Ecto neural progenitor cell (in vitro differentiated cells): ENCODE data around the gene FRAS1.
"Not testable (repeated sequence)": the region's sequence is repeated elsewhere in the genome, so short reads cannot be mapped to it uniquely, and the experiment has no call there.

Source experiments
- DNase-seq: peaks from one replicate; pipeline ENCODE4 v3.0.0-alpha.2; 2018; ENCODE audit warnings: low spot score

Gene FRAS1

DNA sequence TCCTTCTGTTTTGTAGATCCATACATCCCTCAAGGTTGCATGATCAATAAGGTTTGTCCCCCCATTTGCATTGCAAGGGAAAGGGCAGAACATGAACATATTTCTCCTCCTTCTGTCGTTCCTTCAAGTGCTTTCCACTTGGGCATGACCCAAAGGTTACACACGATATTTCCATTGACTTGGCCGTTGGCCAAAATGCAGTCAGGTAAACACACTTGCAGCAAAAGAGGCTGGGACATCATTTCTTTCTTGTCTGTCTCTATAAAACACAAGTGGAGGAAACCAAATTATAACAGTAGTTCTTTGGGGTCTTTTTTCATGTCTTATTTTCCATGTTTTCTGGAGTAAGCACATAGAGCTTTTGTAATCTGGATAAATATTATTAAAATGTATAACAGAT lies 156.1 kb downstream of the FRAS1 start:
- DNase-seq = no peak

DNA sequence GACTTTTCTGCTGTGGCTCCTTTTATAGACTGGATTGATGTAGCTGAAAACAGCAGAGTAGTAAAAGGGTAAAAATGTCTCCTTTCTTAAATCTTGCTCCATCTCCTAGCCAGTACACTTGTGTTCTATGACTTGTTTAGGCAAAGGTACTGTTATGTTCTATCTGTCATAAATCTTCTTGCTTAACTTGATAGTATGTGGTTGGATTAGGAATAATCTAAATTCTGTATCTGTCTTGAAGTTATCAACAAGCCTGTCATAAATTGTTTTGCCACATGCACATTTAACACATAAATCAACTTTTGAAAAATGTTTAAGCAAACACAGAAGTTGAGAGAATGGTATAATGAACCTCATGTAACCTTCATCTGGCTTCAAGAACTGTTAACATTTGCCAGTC lies 157.0 kb downstream of the FRAS1 start:
- no peak for DNase-seq

DNA sequence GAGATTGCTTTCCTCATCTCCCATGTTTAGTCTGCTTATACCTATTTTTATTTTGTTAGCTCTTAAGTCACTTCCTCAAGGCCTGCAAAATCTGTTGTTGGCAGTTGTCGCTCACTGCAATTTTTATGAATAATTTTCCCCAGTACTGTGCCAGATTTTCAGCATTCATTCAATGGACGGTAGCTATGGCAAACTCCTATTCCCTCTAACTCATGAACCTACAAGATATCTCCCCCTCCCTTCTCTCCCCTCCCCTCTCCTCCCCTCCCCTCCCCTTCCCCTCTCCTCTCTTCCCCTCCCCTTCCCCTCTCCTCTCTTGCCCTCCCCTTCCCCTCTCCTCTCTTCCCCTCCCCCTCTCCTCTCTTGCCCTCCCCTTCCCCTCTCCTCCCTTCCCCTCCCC lies 160.4 kb downstream of the FRAS1 start:
- DNase-seq = no peak

GRCh38 chr4:78218260-78218659 lies 161.1 kb downstream of the FRAS1 start:
- no peak for DNase-seq

- DNase-seq = no peak
These were observed 162.7 kb downstream of the FRAS1 start for GRCh38 chr4:78219825-78220224.

DNA sequence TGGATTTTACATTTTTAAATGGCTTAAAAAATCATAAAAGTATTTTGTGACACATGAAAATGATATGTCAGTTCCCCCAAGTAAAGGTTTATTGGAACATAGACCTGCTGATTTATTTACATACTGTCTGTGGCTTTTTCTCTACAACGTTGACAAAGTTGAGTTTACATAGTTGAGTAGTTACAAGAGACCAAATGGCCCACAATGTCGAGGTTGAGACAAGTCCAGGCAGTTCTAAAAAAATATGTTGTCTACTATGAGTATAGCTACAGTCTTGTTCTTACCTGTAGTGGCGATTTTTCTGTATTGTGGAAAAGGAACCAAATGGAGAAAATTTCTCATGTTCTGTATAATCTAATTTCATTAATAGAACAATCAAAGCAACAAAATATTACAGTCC lies 163.2 kb downstream of the FRAS1 start:
- DNase-seq = no peak

DNA sequence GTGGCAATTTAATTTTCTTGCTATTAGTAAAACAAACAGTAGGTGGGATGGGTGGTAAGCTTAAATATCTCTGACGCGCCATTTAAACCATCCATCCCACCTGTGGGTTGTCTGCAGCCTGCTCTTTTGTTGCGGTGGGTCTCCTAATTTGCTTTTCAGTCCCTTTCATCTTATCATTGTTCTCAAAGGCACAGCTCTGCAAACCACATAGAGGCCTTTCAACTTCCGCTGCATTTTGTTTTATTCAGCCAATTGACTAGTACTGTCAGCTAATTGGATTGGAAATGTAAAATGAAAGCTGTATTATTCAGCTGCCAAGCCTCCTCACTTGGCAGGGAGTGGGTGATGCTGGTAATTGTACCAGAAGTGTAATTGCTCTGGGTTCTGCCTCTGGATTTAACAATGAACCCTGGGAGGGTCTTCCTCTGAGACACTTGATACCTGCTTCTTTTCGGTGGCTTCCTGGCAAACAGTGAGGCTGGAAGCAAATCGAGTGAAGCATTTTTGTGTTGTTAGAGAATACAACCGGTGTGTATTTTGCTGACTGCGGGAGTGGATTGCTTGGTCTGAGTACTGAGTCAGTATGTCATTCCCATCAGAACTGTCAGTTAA lies 165.6 kb downstream of the FRAS1 start:
- no peak for DNase-seq

GRCh38 chr4:78225236-78225635 lies 168.1 kb downstream of the FRAS1 start:
- DNase-seq = no peak

DNA sequence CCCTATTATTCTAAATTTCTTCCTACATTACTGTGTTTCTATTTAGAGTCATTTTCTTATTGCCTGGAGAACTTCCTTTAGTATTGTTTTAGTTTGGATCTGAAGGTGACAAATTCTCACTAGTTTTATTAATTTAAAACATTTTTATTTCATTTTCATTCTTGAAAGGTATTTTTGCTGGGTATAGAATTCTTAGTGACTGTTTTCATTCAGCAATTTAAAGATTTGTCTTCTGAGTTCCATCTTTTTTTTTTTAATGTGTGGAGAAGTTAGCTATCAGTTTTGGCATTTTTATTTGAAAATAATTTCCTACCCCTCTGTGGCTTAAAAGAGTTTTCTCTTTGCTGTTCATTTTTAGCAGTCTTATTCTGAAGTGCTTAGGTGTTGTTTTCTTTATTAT lies 169.2 kb downstream of the FRAS1 start:
- DNase-seq = no peak

GRCh38 chr4:78227411-78228057 lies 170.4 kb downstream of the FRAS1 start:
- DNase-seq = no peak

DNA sequence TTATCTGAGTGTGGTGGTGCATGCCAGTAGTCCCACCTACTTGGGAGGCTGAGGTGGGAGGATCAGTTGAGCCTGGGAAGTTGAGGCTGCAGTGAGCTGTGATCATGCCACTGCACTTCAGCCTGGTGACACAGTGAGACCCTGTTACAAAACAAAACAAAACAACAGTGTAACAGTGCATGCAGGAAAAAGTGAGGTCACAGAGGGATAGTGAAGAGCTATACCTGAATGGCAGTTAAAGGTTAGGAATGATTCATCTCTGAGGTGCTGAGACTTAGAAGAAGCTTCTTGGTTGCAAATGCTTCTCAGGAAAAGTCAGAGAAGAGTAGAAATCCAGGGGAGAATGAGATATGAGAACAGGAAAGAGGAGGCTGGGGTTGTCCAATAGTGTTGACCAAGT lies 178.7 kb downstream of the FRAS1 start:
- DNase-seq = no peak

- no peak for DNase-seq
These were observed 180.2 kb downstream of the FRAS1 start for GRCh38 chr4:78237360-78237759.

GRCh38 chr4:78242071-78242470 lies 184.9 kb downstream of the FRAS1 start:
- DNase-seq = no peak

- DNase-seq = no peak
These were observed 187.8 kb downstream of the FRAS1 start for GRCh38 chr4:78244705-78245485.

DNA sequence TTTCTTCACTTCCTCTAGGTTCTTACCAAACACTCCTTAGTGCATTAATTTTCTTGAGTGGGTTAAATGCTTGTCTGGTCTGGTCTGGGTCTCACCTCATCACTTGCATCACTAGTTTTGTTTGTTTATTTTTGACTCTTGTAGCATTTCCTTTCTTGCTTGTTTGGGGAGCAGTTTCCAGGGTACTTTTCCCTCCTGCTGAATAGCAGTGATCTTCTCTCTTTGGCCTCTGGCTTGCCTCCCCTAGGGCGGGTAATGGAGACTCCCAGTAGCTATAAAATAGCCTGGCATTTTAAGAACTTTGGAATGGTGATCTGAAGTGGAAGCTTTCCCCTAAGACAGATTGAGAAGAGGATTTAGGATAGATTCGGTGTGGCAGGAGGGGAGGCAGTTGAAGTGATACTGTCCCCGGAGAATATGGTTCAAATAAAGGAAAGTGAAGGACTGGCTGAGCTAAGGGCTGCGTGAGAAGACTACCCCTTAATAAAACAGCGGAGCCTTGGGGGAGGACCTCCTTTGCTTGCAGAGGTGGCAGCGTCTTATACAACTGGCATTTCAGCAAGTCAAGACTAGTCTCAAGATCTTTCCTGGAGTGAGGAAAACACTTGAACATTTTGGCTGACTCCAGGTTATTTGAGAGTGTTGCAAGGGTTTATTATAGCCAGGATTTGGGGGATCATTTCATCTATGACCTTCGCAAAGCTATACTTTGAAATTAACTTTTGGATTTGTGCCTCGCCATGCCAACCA lies 190.6 kb downstream of the FRAS1 start:
- DNase-seq = no peak

GRCh38 chr4:78250500-78250899 lies 193.4 kb downstream of the FRAS1 start:
- DNase-seq = no peak

DNA sequence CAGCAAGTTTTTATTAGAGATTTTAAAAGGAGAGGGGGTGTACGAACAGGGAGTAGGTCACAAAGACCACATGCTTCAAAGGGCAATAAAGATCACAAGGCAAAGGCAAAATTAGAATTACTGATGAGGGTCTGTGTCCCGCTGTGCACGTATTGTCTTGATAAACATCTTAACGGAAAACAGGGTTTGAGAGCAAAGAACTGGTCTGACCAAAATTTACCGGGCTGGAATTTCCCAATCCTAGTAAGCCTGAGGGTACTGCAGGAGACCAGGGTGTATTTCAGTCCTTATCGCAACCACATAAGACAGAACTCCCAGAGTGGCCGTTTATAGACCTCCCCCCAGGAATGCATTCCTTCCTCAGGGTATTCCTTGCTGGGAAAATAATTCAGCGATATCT lies 195.7 kb downstream of the FRAS1 start:
- DNase-seq = not testable (repeated sequence)

GRCh38 chr4:78254893-78255292 lies 197.8 kb downstream of the FRAS1 start:
- no peak for DNase-seq

DNA sequence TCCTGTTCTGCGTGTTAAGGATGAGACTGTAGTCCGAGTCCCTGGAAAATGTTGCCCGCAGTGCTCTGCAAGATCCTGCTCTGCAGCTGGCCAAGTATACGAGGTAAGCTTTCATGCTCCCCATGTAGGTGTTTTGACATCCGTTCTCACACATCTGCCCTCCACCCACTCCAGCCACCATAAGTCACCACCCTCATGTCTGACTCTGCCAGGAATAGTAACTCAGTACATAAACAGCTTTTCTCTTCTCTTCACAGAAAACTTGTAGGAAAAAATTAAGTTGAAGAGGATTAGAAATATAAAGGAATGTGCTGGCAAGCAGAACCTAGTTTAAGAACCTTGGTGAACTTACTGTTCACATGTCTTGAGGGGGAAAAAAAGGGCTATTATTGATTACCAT lies 207.9 kb downstream of the FRAS1 start:
- no peak for DNase-seq

- no peak for DNase-seq
These were observed 210.7 kb downstream of the FRAS1 start for GRCh38 chr4:78267790-78268189.

DNA sequence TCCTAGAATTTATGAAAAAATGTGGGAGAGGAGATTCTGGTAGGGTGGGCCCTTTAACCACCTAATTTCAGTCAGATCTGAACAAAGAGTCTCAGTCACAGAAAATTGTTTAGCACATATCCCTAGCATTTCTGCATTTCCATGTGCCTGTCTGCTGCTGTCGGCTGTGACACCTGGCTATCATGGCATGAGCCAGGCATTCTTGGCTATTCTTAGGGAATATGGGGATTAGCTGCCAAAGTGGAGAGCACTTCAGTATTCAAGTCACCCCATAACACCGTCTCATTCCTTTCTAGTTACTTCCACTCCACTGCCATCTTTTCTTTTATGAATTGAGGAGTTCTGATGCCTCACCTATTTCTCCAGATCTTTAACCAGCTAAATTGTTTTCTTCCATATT lies 211.5 kb downstream of the FRAS1 start:
- no peak for DNase-seq

GRCh38 chr4:78275450-78275849 lies 218.3 kb downstream of the FRAS1 start:
- not testable (repeated sequence) for DNase-seq

DNA sequence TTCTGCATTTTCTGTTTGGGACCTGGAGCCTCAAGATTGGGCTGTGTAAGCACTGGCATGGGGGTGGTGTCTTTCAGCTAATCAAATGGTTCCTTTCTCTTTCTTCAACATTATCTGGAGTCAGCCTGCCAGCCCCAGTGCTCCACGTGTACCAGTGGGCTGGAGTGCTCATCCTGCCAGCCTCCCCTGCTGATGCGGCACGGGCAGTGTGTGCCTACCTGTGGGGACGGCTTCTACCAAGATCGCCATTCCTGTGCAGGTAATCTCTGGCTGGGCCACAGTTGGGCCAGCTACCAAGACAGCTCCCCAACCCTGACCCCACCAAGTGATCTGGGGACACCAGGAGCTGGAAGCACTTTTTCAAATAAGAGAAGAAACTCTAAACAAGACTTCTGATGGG lies 229.2 kb downstream of the FRAS1 start:
- DNase-seq = no peak
